Superior temporal gyrus (tissue), 1 donor: ENCODE results near the gene AXIN1.

Source experiments
- DNase-seq: peaks from one replicate; pipeline ENCODE4 v3.0.0-alpha.2; 2016; ENCODE audit errors: extremely low spot score

The AXIN1 gene

GRCh38 chr16:242281-242680 is 110.2 kb downstream of the AXIN1 start:
- DNase-seq: no peak

DNA sequence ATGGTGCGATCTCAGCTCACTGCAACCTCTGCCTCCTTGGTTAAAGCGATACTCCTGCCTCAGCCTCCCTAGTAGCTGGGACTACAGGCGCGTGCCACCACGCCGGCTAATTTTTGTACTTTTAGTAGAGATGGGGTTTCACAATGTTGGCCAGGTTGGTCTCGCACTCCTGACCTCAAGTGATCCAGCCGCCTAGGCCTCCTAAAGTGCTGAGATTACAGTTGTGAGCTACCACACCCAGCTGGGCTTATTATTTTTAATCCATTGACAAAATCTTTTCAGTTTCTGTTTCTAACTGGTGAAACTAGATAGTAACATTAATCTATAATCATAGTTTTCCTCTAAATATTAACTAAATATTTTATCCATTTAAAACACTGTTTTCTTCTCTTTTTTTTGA is 112.0 kb downstream of the AXIN1 start:
- DNase-seq: no peak

DNA sequence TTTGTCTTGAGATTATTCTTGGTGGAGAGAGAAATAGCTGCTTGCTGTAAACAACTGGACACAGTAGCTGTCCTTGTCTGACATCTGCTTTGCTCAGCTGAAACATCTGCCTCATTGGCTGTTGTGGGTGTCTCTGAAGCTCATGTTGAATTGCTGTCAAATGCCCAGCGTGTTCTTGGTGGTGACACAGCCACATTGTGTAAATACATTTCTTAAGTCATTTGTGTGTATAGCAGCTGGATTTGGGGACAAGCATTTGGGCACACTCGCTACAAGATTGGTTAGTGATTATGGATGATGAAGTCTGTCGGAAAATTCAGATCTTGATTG is 112.6 kb downstream of the AXIN1 start:
- peak; percentile 66 for DNase-seq
